PC-9 (cell line): ENCODE measurements around the gene ZSWIM3. TPM values are rescaled to one million over a fixed set of nuclear protein-coding genes. Genes with fewer than 3 reads are reported as not detected.
A peak's percentile ranks its signal among the peaks of the same experiment; 100 is the strongest.

Experiments used
- BruUV-seq: library from RNA; stranded (reverse); fragments of 400-500 nt; replicated peaks from 2 replicates; lab custom pipeline; 2021; lab: Mats Ljungman, UMichigan
- CTCF ChIA-PET: fragments of 300-600 bp; sonication (Branson Sonifier 250); formaldehyde crosslinking; loops from one replicate; lab custom pipeline; 2022; ENCODE audit warnings: antibody characterized with exemption; lab: Charles Lee
- POLR2A ChIA-PET: fragments of 300-600 bp; sonication (Branson Sonifier 250); formaldehyde crosslinking; loops from one replicate; lab custom pipeline; 2022; ENCODE audit warnings: antibody characterized with exemption; ENCODE audit not compliant: unreplicated experiment; lab: Charles Lee
- DNase-seq, 2 experiments: peaks; one replicate each; pipeline versions ENCODE4 v3.0.0 to v3.0.0-alpha.2; 2015 to 2022; ENCODE audit warnings: mixed read lengths in 1 of 2
- H2AFZ ChIP-seq: fragments of 200-600 bp; sonication (generic); 2 replicates; pipeline ENCODE4 v1.8.1; 2017; ENCODE audit warnings: antibody characterized with exemption
- H3F3A ChIP-seq: fragments of 200-600 bp; sonication (generic); 2 replicates; pipeline ENCODE4 v1.8.1; 2017; ENCODE audit warnings: antibody characterized with exemption, mild to moderate bottlenecking, low read depth; ENCODE audit not compliant: insufficient read depth
- H3K27ac ChIP-seq: fragments of 200-600 bp; sonication (generic); 2 replicates; pipeline ENCODE4 v1.6.1; 2016; ENCODE audit warnings: mixed run types
- H3K27me3 ChIP-seq: fragments of 200-600 bp; sonication (generic); 2 replicates; pipeline ENCODE4 v1.6.1; 2016; ENCODE audit warnings: low read depth, mixed run types; ENCODE audit not compliant: insufficient read depth
- H3K36me3 ChIP-seq: fragments of 200-600 bp; sonication (generic); 2 replicates; pipeline ENCODE4 v1.6.1; 2016; ENCODE audit warnings: low read depth, mixed run types
- H3K4me1 ChIP-seq: fragments of 200-600 bp; sonication (generic); replicated peaks from 2 replicates; pipeline ENCODE4 v1.6.1; 2016; ENCODE audit warnings: mixed run types; ENCODE audit not compliant: insufficient read depth
- H3K4me2 ChIP-seq: fragments of 200-600 bp; sonication (generic); 2 replicates; pipeline ENCODE4 v1.6.1; 2017; ENCODE audit warnings: mixed run types
- H3K4me3 ChIP-seq: fragments of 200-600 bp; sonication (generic); 2 replicates; pipeline ENCODE4 v1.6.1; 2016; ENCODE audit warnings: mixed run types
- H3K79me2 ChIP-seq: fragments of 200-600 bp; sonication (generic); 2 replicates; pipeline ENCODE4 v1.6.1; 2017; ENCODE audit warnings: low read depth, mixed run types
- H3K9me2 ChIP-seq: fragments of 200-600 bp; sonication (generic); 2 replicates; pipeline ENCODE4 v1.8.1; 2017; ENCODE audit warnings: mild to moderate bottlenecking; ENCODE audit not compliant: insufficient read depth
- H3K9me3 ChIP-seq: fragments of 200-600 bp; sonication (generic); 2 replicates; pipeline ENCODE4 v1.8.1; 2016; ENCODE audit warnings: low read depth; ENCODE audit not compliant: insufficient read depth
- H4K20me1 ChIP-seq: fragments of 200-600 bp; sonication (generic); 2 replicates; pipeline ENCODE4 v1.8.1; 2017; ENCODE audit not compliant: insufficient read depth
- EZH2 ChIP-seq: fragments of 200-600 bp; sonication (generic); IDR thresholded peaks from 2 replicates; pipeline ENCODE4 v1.8.0; 2017; ENCODE audit warnings: antibody characterized with exemption, low read depth
- intact Hi-C: fragments of 100-400 bp; cut with micrococcal nuclease; formaldehyde crosslinking; loops from one replicate; pipeline ENCODE4 v1.10.0; 2022; ENCODE audit not compliant: unreplicated experiment
- total RNA-seq: library from RNA; stranded (reverse); gene quantifications from 2 replicates; pipeline ENCODE4 v1.2.3, GENCODE V29; 2021
- TF ChIP-seq, protein P1 (sequence below): fragments of 200-600 bp; sonication (generic); conservative IDR thresholded peaks from 2 replicates; pipeline ENCODE4 v1.6.1; 2017; ENCODE audit warnings: mixed run types, antibody characterized with exemption, mild to moderate bottlenecking, moderate library complexity

ZSWIM3 gene
- total RNA-seq, 1 experiment from 2014 or later, result 2.7 TPM

DNA sequence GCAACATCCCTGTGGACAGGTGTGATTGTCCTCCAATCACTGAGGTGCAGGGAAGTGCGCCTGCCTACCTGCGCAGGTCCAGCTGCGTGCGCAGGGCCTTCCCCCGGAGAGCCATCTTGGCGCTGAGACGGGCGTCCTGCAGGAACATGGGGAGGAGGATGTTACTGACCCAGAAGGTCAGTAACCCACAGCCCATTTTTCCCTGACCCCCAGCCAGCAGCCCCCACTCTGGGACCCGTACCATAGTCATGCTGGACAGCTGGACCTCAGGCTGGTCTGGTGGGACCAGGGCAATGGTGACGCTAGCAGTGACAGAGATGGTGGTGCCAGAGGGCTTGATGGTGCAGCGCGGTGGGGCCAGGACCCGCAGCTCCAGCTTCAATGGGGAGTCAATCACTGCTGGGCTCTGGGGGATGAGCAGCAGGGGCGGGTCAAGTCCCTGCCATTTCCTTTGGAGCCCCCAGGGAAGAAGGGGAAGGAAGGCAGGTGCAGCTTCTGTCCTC, 44.8 kb downstream of the ZSWIM3 start:
- no peak overlapping the region for H3K27ac ChIP-seq
- CTCF ChIA-PET, result no interaction called here
- H3K79me2 ChIP-seq, result no peaks in the 10 kb centered on the region
- H3K36me3 ChIP-seq, result peaks cover 17% of the 10 kb centered on the region
- H3K4me2 ChIP-seq, result no peak overlapping the region
- no peak overlapping the region for H3K4me3 ChIP-seq
- intact Hi-C loops, result no loop called here
- no peaks in the 10 kb centered on the region for H3K9me2 ChIP-seq
- peaks cover 18% of the 10 kb centered on the region for H3K4me1 ChIP-seq
- H3K9me3 ChIP-seq, result no peaks in the 10 kb centered on the region
- peaks cover 9% of the 10 kb centered on the region for H4K20me1 ChIP-seq
- no peak for TF ChIP-seq EZH2
- TF ChIP-seq, protein P1, sequence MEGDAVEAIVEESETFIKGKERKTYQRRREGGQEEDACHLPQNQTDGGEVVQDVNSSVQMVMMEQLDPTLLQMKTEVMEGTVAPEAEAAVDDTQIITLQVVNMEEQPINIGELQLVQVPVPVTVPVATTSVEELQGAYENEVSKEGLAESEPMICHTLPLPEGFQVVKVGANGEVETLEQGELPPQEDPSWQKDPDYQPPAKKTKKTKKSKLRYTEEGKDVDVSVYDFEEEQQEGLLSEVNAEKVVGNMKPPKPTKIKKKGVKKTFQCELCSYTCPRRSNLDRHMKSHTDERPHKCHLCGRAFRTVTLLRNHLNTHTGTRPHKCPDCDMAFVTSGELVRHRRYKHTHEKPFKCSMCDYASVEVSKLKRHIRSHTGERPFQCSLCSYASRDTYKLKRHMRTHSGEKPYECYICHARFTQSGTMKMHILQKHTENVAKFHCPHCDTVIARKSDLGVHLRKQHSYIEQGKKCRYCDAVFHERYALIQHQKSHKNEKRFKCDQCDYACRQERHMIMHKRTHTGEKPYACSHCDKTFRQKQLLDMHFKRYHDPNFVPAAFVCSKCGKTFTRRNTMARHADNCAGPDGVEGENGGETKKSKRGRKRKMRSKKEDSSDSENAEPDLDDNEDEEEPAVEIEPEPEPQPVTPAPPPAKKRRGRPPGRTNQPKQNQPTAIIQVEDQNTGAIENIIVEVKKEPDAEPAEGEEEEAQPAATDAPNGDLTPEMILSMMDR, result no peak
- DNase-seq, result no peak
- H3K27me3 ChIP-seq, result no peaks in the 10 kb centered on the region
- peaks cover 48% of the 10 kb centered on the region for H3F3A ChIP-seq
- no TSS peak for BruUV-seq
- POLR2A ChIA-PET, result no interaction called here
- no peak overlapping the region for H2AFZ ChIP-seq

DNA sequence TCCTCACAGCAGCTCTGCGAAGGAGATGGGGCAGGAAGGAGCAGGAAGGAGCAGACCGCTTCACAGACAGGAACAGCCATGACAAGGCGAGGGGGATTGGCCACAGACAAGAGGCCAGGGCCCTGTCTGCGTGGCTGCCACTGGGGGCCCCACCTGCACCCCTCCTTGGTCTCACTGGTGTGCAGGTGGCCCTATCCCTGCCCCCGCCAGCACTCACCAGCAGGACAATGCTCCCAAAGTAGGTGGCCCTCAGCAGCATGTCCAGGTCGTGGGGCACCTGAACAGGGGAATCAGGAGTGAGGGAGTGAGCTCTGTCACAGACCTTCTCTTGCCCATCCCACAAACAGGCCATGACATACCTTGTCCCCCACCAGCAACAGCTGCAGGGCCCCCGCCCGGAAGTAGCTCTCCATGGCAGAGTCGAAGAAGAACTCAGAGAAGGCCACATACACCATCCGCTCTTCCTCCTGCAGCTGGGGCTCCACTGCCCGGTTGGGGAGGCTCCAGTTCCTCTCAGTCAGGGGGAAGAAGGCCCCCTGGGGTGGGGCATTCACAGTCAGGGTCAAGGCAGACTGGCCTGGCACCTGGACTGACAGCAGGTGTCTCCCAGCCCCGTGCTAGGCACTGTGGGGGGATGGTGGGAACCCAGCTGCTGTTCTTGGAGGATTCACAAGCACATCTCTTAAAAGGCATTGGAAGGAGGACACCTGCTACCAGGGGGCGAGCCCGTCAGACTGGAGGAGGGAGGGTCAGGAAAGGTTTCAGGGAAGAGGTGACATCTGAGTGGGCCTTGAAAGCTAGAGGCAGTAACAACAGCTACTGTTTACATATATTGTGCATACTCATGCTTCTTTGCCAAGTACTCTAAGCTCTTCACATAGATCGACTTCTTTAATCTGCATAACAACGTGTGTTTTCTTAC, 47.4 kb downstream of the ZSWIM3 start:
- intact Hi-C loops, result no loop called here
- H2AFZ ChIP-seq, result no peak overlapping the region
- peak overlapping the region; percentile 65 for H3K27ac ChIP-seq
- peaks cover 9% of the 10 kb centered on the region for H4K20me1 ChIP-seq
- H3F3A ChIP-seq, result peaks cover 47% of the 10 kb centered on the region
- DNase-seq, result no peak
- no peaks in the 10 kb centered on the region for H3K9me3 ChIP-seq
- H3K4me1 ChIP-seq, result peaks cover 18% of the 10 kb centered on the region
- H3K79me2 ChIP-seq, result peaks cover 6% of the 10 kb centered on the region; the same call in 1 of the 2 replicates
- H3K4me2 ChIP-seq, result peak overlapping the region; percentile 49
- H3K36me3 ChIP-seq, result peaks cover 19% of the 10 kb centered on the region
- H3K4me3 ChIP-seq, result no peak overlapping the region
- BruUV-seq, result no TSS peak
- CTCF ChIA-PET, result interaction anchor here (0.7 kb wide), 1 partner anchor 14 kb away, joined by 3 read pairs; the partner anchor contains the start of genes CTSA and NEURL2
- TF ChIP-seq, protein P1, result no peak
- no peak for TF ChIP-seq EZH2
- H3K27me3 ChIP-seq, result no peaks in the 10 kb centered on the region
- no peaks in the 10 kb centered on the region for H3K9me2 ChIP-seq
- POLR2A ChIA-PET, result interaction anchor here (0.5 to 0.7 kb wide), 7 partner anchors 21 to 945 kb away, joined by 3 to 11 read pairs (median 3); no protein-coding TSS in a partner anchor

DNA sequence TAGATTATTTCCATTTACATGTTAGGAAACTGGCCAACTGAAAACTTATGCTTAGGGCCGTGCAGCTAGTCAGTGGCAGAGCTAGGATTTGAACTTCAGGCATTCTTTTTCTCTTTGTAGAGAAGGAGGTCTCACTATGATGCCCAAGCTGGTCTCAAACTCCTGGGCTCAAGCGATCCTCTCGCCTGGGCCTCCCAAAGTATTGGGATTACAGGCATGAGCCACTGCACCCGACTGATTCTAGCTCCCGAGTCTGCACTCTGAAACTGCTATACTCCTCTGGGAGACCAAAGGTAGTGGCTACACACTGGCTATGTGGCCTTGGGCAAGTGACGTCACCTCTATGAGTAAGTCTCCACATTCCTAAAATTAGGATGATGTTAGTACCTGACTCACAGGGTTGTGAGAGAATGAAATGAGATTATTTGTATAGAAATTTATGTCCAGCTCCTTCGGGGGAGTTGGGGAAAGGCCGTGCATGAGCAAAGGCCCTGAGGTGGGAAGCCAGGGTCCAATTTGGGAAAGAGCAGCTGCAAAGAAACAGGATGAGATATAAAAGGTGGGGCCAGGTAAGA, 48.2 kb downstream of the ZSWIM3 start:
- CTCF ChIA-PET, result no interaction called here

More for the DNA sequence above, 48.2 kb downstream of the ZSWIM3 start:
- Histone ChIP-seq H3K9me3 (no peaks in the 10 kb centered on the region), H3K4me3 (no peak overlapping the region), H3K27me3 (no peaks in the 10 kb centered on the region), H3K79me2 (peaks cover 6% of the 10 kb centered on the region; the same call in 1 of the 2 replicates), H3K36me3 (peaks cover 17% of the 10 kb centered on the region), H4K20me1 (peaks cover 9% of the 10 kb centered on the region), H3K4me1 (peaks cover 18% of the 10 kb centered on the region), H2AFZ (no peak overlapping the region), H3K9me2 (no peaks in the 10 kb centered on the region), H3K27ac (peak overlapping the region; percentile 65), H3K4me2 (peak overlapping the region; percentile 49), H3F3A (peaks cover 47% of the 10 kb centered on the region)
- no peak for TF ChIP-seq EZH2
- TF ChIP-seq, protein P1, result no peak
- intact Hi-C loops, result no loop called here
- no TSS peak for BruUV-seq
- POLR2A ChIA-PET, result interaction anchor here (0.5 to 0.7 kb wide), 10 partner anchors 21 to 946 kb away, joined by 3 to 11 read pairs (median 3); partner anchors contain the start of gene ZSWIM1
- peak; percentile 66 to 95 for DNase-seq
